SJCRH30 (cell line): ENCODE measurements around the gene MISFA. TPM values are rescaled to one million over a fixed set of nuclear protein-coding genes. Genes with fewer than 3 reads are reported as not detected.

Experiments
- DNase-seq, 2 experiments: peaks; one replicate each; pipeline ENCODE4 v3.0.0-alpha.2; 2015 to 2020
- H3K27ac ChIP-seq: fragments of 250-450 bp; sonication (Bioruptor Pico); 2 replicates; pipeline ENCODE4 v1.5.1; 2020; ENCODE audit warnings: mild to moderate bottlenecking, moderate library complexity
- H3K27me3 ChIP-seq: fragments of 250-450 bp; sonication (Bioruptor Pico); 2 replicates; pipeline ENCODE4 v1.5.1; 2020; ENCODE audit warnings: mild to moderate bottlenecking, moderate library complexity
- H3K36me3 ChIP-seq: fragments of 250-450 bp; sonication (Bioruptor Pico); 2 replicates; pipeline ENCODE4 v1.5.1; 2020; ENCODE audit warnings: mild to moderate bottlenecking, moderate library complexity
- H3K4me1 ChIP-seq: fragments of 250-450 bp; sonication (Bioruptor Pico); 2 replicates; pipeline ENCODE4 v1.5.1; 2020; ENCODE audit warnings: mild to moderate bottlenecking, moderate library complexity
- H3K4me3 ChIP-seq: fragments of 250-450 bp; sonication (Bioruptor Pico); 2 replicates; pipeline ENCODE4 v1.5.1; 2020; ENCODE audit warnings: mild to moderate bottlenecking, moderate library complexity
- H3K9me3 ChIP-seq: fragments of 250-450 bp; sonication (Bioruptor Pico); replicated peaks from 2 replicates; pipeline ENCODE4 v1.5.1; 2020; ENCODE audit warnings: mild to moderate bottlenecking, moderate library complexity
- total RNA-seq: library from RNA; depleted of rRNA; stranded (reverse); fragments of >200 nt; shearing (Covaris generic); gene quantifications from 2 replicates; pipeline ENCODE4 v1.2.3, GENCODE V29; 2014

MISFA gene
- total RNA-seq, 1 experiment from 2014 or later = 2.1 TPM

DNA sequence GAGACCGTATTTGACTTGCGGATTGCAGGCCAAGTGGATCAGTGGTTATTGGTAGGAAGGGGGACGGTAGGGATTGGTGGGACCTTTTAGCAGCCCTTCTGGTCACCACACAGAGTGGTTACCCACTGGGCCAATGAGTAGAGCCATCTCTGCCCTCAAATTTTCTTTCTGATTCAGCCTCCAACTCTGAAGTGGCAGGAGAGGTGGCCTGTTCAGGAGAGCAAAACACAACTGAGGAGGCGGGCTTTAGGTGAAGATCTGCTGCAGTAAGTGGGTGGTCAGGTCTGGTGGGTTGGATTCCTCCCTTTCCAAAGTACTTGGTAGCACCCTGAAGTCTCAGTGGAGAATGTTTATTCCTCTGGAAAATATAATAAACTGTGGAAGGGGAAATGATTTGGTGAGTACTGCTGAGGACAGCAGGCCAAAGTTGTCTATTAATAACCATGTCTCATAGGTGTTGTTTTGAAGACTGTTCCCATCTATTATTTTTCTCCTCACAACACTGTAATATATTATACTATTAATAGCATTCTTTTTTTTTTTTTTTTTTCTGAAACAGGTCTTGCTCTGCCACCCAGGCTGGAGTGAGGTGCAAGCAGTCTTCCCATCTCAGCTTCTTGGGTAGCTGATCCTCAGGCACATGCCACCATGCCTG lies 1.5 kb downstream of the MISFA start:
- H3K4me3 ChIP-seq = no peak overlapping the region
- no peak for DNase-seq
- H3K27me3 ChIP-seq = no peaks in the 10 kb centered on the region
- H3K9me3 ChIP-seq = no peaks in the 10 kb centered on the region
- no peak overlapping the region for H3K27ac ChIP-seq
- H3K36me3 ChIP-seq = peaks cover 5% of the 10 kb centered on the region; the same call in 1 of the 2 replicates
- H3K4me1 ChIP-seq = no peaks in the 10 kb centered on the region

DNA sequence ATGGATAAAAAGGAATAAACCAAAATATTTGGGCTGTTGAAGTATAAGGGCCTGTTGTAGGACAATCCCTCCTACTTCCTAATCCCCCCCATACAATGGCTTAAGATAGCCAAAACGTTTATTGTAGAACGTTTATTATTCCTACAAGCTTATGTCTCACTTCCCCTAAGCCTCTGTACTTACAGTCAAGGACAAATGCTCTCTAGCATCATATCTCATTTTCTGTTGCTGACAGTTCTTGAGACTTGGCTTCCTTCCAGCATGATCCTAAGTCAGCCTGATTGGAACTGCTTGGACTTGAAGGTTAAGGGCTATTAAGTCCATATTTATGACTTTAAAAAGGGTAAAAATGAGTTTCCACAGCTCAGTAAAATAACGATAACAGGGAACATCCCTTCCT lies 8.8 kb downstream of the MISFA start:
- peak in 1 of 2 experiments; percentile 35 for DNase-seq
- Histone ChIP-seq H3K36me3 (peaks cover 50% of the 10 kb centered on the region), H3K9me3 (no peaks in the 10 kb centered on the region), H3K4me3 (no peak overlapping the region), H3K4me1 (peaks cover 4% of the 10 kb centered on the region; the same call in 1 of the 2 replicates), H3K27me3 (no peaks in the 10 kb centered on the region), H3K27ac (no peak overlapping the region)

DNA sequence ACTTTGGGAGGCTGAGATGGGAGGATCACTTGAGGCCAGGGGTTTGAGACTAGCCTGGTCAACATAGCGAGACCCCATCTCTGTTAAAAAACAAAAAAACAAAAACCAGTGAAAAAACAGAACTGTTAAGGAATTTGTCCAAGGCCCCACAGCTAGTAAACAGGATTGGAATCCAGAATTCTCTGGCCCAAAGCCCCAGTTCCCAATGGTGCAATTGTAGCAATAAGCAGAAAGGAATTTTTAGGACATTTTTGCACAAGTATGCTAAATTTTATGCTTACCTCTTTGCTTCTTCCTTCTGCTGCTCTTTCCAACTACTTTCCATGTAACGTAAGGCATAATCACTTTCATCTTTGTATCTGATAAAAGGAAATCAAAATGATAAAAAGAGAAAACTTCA lies 11.6 kb downstream of the MISFA start:
- H3K36me3 ChIP-seq = peaks cover 68% of the 10 kb centered on the region
- no peak overlapping the region for H3K4me3 ChIP-seq
- no peak overlapping the region for H3K27ac ChIP-seq
- H3K4me1 ChIP-seq = peaks cover 4% of the 10 kb centered on the region; the same call in 1 of the 2 replicates
- no peaks in the 10 kb centered on the region for H3K27me3 ChIP-seq
- no peak for DNase-seq
- H3K9me3 ChIP-seq = no peaks in the 10 kb centered on the region

DNA sequence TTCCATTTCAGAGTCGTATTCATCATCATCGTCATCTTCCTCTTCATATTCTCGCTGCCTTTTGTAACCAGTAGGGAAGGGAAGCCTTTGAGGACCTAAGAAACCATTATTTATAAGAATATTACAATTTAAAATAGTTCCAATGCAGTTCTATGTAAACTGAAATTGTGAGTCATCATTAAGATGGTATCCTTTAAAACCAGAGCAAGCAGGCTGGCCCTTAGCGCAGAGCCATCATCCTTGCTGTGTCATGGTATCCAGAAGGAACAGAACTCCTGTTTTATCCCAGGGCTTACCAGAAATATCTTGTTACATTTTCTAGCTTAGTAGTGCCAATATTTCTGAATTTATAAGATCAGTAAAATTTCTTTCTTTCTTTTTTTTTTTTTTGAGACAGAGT lies 12.8 kb downstream of the MISFA start:
- peaks cover 4% of the 10 kb centered on the region; the same call in 1 of the 2 replicates for H3K4me1 ChIP-seq
- H3K36me3 ChIP-seq = peaks cover 62% of the 10 kb centered on the region
- H3K9me3 ChIP-seq = no peaks in the 10 kb centered on the region
- no peaks in the 10 kb centered on the region for H3K27me3 ChIP-seq
- H3K4me3 ChIP-seq = no peak overlapping the region
- H3K27ac ChIP-seq = no peak overlapping the region
- DNase-seq = no peak

DNA sequence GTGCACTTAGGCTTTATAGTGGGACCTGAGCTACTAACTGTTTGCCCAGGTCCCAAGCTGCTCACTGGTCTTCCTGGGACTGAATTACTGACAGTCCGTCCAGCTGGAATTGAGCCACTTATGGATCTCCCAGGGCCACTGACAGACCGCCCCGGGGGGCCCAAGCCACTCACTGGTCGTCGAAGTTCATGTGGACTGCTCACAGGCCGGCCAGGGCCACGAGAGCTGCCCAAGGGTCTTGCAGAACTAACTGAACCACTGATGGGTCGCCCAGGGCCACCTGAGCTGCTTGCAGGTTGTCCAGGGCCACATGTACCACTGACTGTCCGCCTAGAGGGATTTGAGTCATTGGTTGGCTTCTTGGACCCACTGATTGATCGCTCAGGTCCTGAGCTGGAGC lies 15.1 kb downstream of the MISFA start:
- H3K9me3 ChIP-seq = no peaks in the 10 kb centered on the region
- no peaks in the 10 kb centered on the region for H3K4me1 ChIP-seq
- DNase-seq = no peak
- H3K27me3 ChIP-seq = no peaks in the 10 kb centered on the region
- H3K36me3 ChIP-seq = peaks cover 46% of the 10 kb centered on the region
- no peak overlapping the region for H3K4me3 ChIP-seq
- H3K27ac ChIP-seq = no peak overlapping the region

DNA sequence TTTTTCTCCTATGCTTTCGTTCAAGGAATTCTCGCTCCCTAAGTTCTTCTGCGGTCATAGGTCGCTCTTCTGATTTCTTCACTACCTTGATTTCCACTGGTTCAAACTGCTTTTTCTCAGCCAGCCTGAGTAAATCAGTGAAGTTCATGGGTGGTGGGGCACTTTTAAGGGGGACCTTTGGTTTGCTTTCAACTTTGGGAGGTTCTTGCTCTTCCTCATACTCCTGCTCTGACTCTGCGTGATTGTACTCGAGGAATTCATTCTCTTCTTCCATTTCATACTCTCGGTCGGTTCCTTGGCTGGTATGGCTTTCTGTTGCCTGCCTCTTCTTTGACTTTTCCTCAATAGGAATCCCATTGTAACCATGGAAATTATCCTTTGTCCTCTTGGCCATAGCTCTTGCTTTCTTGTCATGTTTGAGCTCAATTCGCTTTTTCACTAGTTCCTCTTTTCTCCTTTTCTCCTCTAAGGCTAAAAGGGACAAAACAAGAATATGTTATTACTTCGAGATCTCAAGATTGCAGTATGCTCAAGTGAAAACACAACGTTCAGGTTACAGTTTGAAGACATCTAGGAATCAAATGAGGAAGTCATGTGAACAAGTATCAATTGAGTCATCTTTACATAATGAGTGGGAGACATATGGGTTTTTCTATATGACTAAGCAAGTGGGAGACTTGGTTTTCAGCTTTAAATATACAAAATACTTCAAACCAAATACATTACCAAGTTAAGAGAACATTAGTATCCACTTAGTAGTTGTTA lies 16.2 kb downstream of the MISFA start:
- Histone ChIP-seq H3K36me3 (peaks cover 37% of the 10 kb centered on the region), H3K27me3 (no peaks in the 10 kb centered on the region), H3K4me1 (no peaks in the 10 kb centered on the region), H3K4me3 (no peak overlapping the region), H3K9me3 (no peaks in the 10 kb centered on the region), H3K27ac (no peak overlapping the region)
- DNase-seq = no peak

DNA sequence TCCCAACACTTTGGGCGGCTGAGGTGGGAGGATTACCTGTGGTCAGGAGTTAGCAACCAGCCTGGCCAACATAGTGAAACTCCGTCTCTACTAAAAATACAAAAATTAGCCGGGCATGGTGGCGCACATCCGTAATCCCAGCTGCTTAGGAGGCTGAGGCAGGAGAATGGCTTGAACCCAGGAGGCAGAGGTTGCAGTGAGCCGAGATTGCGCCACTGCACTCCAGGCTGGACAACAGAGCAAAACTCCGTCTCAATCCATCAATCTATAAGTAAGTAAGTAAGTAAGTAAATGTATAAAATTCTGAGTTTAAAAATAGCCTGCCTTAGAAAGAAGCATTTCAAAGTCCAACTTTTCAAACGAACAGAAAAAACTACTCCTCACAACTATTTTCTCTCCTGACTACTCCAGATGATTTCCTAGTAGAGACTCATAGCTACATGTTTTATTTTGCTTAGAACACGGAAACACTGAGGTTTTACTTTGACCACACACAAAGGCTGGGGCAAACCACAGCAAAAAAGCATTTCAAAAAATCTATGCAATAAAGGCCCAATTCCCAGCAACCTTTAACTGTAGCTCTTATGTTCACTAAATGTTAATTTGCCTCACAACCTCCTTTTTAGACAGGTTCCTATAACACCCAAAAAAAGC lies 18.2 kb downstream of the MISFA start:
- H3K9me3 ChIP-seq = no peaks in the 10 kb centered on the region
- H3K36me3 ChIP-seq = peaks cover 21% of the 10 kb centered on the region
- H3K27ac ChIP-seq = no peak overlapping the region
- DNase-seq = no peak
- H3K4me3 ChIP-seq = no peak overlapping the region
- no peaks in the 10 kb centered on the region for H3K4me1 ChIP-seq
- H3K27me3 ChIP-seq = no peaks in the 10 kb centered on the region

DNA sequence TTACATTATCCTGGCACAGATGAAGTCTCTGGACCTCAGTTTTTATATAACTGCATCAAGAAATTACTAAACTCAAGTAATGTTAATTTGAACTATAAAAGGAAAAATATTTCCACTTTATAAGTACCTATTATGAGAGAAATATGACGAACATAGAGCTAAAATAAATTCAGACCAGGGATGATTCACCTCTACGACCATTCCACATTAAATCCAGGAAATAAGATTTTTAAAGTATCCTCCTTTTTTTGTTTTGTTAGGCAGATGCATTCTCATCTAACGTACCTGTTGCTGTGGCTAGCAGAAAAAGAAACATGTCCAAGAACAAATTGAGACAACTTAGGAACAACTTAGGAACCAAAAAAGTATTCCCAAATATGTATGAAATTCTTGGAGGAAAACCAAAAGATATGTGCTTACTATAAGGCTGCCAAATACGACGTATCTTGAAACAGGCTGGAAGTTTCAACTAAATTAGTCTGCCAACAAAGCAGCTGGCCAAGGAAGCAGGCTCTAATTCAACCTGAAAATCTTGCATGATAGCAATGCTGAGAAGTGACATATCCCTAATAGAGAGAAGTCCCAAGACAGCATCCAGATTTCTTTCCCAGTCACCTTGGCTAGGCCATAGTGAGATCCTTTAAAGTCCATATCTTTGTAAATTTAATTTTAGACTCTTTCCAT lies 18.9 kb downstream of the MISFA start:
- DNase-seq = no peak
- no peak overlapping the region for H3K27ac ChIP-seq

DNA sequence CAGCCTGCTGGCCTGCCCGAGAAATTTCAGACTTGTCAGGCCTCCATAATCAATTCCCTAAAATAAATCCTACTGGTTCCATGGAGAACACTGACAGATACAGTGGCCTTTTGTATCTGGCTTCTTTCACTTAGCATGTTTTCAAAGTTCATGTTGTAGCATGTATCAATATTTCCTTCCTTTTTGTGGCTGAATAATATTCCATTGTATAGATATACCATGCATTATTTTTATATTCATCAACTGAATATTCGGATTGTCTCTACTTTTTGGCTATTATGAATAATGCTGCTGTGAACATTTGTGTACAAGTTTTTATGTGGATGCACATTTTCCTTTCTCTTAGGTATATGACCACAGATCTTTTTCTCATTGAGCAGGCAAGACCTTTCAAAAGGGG lies 24.1 kb downstream of the MISFA start:
- Histone ChIP-seq H3K4me3 (no peak overlapping the region), H3K27me3 (no peaks in the 10 kb centered on the region), H3K9me3 (peaks cover 5% of the 10 kb centered on the region), H3K36me3 (peaks cover 4% of the 10 kb centered on the region; the same call in 1 of the 2 replicates), H3K4me1 (no peaks in the 10 kb centered on the region), H3K27ac (no peak overlapping the region)
- DNase-seq = no peak

More for the DNA sequence above, 18.9 kb downstream of the MISFA start:
- Histone ChIP-seq H3K9me3 (peaks cover under 1% of the 10 kb centered on the region; the same call in 1 of the 2 replicates), H3K4me1 (no peaks in the 10 kb centered on the region), H3K27me3 (no peaks in the 10 kb centered on the region), H3K4me3 (no peak overlapping the region), H3K36me3 (peaks cover 21% of the 10 kb centered on the region)

DNA sequence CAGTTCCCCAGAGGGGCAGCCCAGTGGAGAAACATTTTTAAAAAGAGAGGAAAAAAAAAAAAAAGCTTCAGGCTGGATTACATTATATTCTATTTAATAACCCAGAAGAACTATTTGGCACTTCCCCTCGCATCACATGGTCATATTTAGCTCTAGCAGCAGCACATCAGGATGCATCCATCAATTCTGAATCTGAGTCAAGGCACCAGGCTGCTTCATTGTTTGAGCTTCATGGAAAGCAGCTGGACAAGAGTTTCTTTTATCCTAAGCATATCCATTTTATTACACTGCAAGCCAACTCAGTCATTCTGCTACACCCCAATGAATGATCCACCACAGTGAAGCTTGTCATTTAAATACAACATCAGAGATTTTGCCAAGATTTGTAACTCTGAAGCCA lies 24.6 kb downstream of the MISFA start:
- Histone ChIP-seq H3K36me3 (peaks cover 4% of the 10 kb centered on the region; the same call in 1 of the 2 replicates), H3K27ac (no peak overlapping the region), H3K9me3 (peaks cover 5% of the 10 kb centered on the region), H3K27me3 (no peaks in the 10 kb centered on the region), H3K4me1 (no peaks in the 10 kb centered on the region), H3K4me3 (no peak overlapping the region)
- no peak for DNase-seq

DNA sequence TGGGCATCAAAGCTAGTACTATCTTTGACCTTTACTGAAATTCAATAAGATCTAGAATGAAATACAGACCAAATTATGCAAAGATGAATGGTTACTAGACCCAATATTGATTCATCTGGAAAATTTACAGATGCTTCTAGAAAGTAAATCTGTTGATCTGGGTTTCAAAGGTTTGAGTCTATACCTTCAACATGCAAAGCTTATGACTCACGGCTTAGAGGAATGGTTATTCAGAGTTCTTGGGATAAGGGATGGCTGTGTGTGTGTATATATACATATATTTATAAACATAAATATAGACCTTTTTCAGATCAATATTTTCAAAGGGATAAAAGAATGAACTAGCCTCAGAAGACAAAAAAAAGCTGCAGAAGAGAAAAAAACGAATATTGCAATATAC lies 33.3 kb downstream of the MISFA start:
- 0 out of 2 replicates have a peak, but pooled peaks cover 4% of the 10 kb centered on the region for H3K4me1 ChIP-seq
- no peak for DNase-seq
- H3K4me3 ChIP-seq = peak overlapping the region; percentile 67
- H3K9me3 ChIP-seq = no peaks in the 10 kb centered on the region
- no peaks in the 10 kb centered on the region for H3K36me3 ChIP-seq
- H3K27me3 ChIP-seq = no peaks in the 10 kb centered on the region
- H3K27ac ChIP-seq = no peak overlapping the region

DNA sequence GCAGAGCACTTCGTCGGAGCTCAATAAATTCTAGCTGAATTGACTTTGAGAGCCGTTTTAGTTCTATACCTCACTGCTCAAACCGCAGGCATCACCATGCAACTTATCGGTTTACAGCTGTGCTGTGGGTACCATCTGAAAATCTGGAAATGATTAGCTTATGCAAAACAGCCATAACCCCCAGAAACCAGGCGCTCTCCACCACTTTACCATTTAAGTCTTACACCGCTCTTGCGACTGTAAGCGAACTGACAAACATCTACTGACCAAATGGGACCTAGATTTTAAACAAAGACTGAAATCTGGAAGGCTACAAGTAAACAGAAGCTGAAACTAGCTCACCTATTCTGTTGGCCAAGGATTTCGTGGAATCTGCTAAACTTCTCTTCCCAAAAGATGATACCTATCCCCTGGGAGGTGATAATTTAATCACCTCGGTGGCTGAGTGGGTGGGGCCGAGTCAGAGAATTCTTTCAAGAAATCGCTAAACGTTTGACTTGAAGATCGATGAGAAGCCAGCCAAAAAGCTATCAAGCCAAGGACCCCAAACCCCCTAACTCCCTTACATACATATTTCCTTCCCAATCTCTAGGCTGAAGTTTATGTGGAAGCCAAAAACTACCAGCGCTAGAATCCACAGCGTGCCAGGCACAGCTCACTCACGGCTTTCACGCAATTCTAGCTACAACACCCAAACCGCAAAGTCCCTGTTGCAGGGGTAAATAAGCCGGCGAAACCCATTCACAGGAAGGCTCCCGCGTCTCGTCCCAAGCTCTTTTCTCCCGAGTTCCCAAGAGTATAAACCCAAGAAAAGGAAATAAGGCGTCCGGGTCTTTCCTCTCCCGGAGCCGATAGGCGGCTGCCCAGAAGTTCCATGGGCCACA lies 33.9 kb downstream of the MISFA start:
- Histone ChIP-seq H3K4me3 (peak overlapping the region; percentile 67), H3K27ac (peak overlapping the region; percentile 91), H3K4me1 (0 out of 2 replicates have a peak, but pooled peaks cover 4% of the 10 kb centered on the region), H3K36me3 (no peaks in the 10 kb centered on the region), H3K27me3 (no peaks in the 10 kb centered on the region), H3K9me3 (no peaks in the 10 kb centered on the region)
- no peak for DNase-seq

DNA sequence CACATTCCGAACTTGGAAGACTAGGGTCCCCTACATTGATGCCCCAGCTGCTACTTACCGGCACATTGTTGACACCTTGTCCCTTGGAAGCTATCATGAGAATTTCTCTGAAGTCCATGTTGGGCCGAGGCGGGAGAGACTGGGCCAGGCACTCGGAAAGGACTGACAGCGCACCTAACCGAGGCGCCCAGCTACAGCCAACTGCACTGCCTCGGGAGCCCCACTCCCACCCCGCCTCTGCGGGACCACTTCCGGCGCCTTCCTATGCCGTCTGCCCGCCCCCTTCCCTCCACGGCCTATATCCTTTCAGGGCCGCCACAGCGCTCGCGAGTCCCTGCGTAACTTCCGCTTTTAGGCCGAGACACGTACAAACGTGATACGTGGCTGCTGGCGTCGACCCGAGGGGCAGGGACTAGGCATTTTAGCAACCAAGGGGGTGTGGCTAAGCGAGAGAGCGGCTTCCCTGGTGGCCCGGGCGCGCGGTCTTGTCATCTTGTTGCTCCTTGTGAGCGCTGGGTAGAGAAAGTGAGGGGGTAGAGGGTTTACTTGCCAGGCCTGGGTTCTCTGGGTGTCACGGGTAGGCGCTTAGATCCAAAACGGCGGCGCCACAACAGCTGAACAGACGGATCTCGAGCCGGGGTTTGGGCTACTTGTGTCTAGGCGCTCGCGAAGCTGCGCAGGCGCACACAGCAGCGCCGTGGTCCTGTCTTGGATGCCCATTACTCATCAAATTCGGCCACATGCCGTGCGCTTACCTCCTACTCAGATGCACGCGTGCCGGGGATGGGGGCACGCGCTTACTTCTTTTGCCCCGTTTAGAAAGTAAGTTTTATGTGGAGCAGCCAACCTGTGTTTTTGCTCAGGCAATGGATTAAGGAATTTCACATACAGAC lies 34.8 kb downstream of the MISFA start, which contains the start of gene SPTY2D1:
Gene SPTY2D1 (minus strand): TSS at position 203 of the 893 bp plus-strand sequence. CDS start 85 bp downstream, at position 118.
- Histone ChIP-seq H3K4me3 (peak within 1 kb of the TSS; percentile 67), H3K27me3 (no peaks in the 10 kb centered on the region), H3K36me3 (no peaks in the 10 kb centered on the region), H3K27ac (peak within 1 kb of the TSS; percentile 91), H3K4me1 (0 out of 2 replicates have a peak, but pooled peaks cover 4% of the 10 kb centered on the region), H3K9me3 (no peaks in the 10 kb centered on the region)
- DNase-seq = peak; percentile 100
